Heart left ventricle (tissue), 16 donors: Measurements from ENCODE around the gene TIGD2. TPM values are rescaled to one million over a fixed set of nuclear protein-coding genes. Genes with fewer than 3 reads are reported as not detected.

Experiments used
- ATAC-seq, 4 donors: fragments of 200-7000 bp; cut with Tn5 transposase; one replicate each; pipeline ENCODE4 v1.9.1; 2020 to 2022; ENCODE audit warnings: moderate library complexity in 4 of 4, mild to moderate bottlenecking in 3 of 4, moderate number of reproducible peaks in 1 of 4
- DNase-seq, 5 donors: peaks; one replicate each; pipeline ENCODE4 v3.0.0-alpha.2; 2020
- H3K27ac ChIP-seq, 12 donors: fragments of 200-600 bp; sonication (generic) in 4 of 12; one replicate each; pipeline versions ENCODE4 v1.5.0 to v1.8.0; 2016 to 2022; ENCODE audit warnings: mild to moderate bottlenecking in 2 of 12
- H3K27me3 ChIP-seq, 9 donors: fragments of 200-600 bp; sonication (generic) in 2 of 9; one replicate each; pipeline versions ENCODE4 v1.5.1 to v1.8.0; 2016 to 2022; ENCODE audit warnings: mild to moderate bottlenecking in 3 of 9
- H3K36me3 ChIP-seq, 9 donors: fragments of 200-600 bp; sonication (generic) in 2 of 9; one replicate each; pipeline versions ENCODE4 v1.5.0 to v1.8.0; 2018 to 2022; ENCODE audit warnings: mild to moderate bottlenecking in 2 of 9
- H3K4me1 ChIP-seq, 12 donors: fragments of 200-600 bp; sonication (generic) in 4 of 12; one replicate each; pipeline versions ENCODE4 v1.5.0 to v1.8.0; 2016 to 2022; ENCODE audit warnings: mild to moderate bottlenecking in 3 of 12
- H3K4me3 ChIP-seq, 12 donors: fragments of 200-600 bp; sonication (generic) in 4 of 12; one replicate each; pipeline versions ENCODE4 v1.5.0 to v1.8.0; 2017 to 2022; ENCODE audit warnings: mild to moderate bottlenecking in 9 of 12, moderate library complexity in 4 of 12
- H3K9me3 ChIP-seq, 12 donors: fragments of 200-600 bp; sonication (generic) in 4 of 12; one replicate each; pipeline versions ENCODE4 v1.5.0 to v1.8.0; 2016 to 2022; ENCODE audit warnings: mild to moderate bottlenecking in 1 of 12
- POLR2A ChIP-seq, 2 donors: fragments of 450-650 bp; IDR thresholded peaks; one replicate each; pipeline ENCODE4 v1.6.1; 2017; ENCODE audit warnings: antibody characterized with exemption in 2 of 2, mild to moderate bottlenecking in 2 of 2, moderate library complexity in 2 of 2
- WGBS, 4 donors: extraction: QIAGEN DNeasy Blood & Tissue Kit in 2 of 4; methylation state at CpG; one replicate each; pipeline versions ENCODE4 v1.1.5 to v1.1.7; 2013 to 2018; 5-methylcytosine and 5-hydroxymethylcytosine counted together
- intact Hi-C, 10 donors: fragments of 100-400 bp; cut with DNase I; formaldehyde crosslinking; loops; one replicate each; pipeline versions ENCODE4 v1.11.1 to v1.14.2; 2022
- polyA plus RNA-seq, 2 donors: library from polyadenylated mRNA; stranded (reverse); fragments of 200-250 nt; gene quantifications; one replicate each; pipeline ENCODE4 v1.2.3, GENCODE V29; 2013
- total RNA-seq, 9 donors: library from RNA; depleted of rRNA in 2 of 9; stranded (reverse); fragments of >200 nt in 2 of 9; fragmentation: NEBNext Ultra II Directional in 3 of 9; extraction: Animal tissue kit (Norgen Biotek cat#: 25700) in 3 of 9; gene quantifications; one replicate each; pipeline versions ENCODE4 v1.1.0 to v1.2.4, GENCODE V29; 2016 to 2023
- TF ChIP-seq, protein P1 (sequence below), 12 donors: fragments of 200-600 bp; sonication (generic) in 4 of 12; IDR thresholded peaks; one replicate each; pipeline versions ENCODE4 v1.5.0 to v1.8.0; 2018 to 2022; ENCODE audit warnings: antibody characterized with exemption in 12 of 12, mild to moderate bottlenecking in 5 of 12
- donor health status: ischemic (EF 13 %, LVEDD 7.1; RV severe dilation, severe dysfunction).
- donor health status: healthy with polysubstance abuse.
- donor health status: DM: no; HTN: yes; CAD: no.
- donor health status: DM: no; HTN: no; CAD: no.
- donor health status: ischemic (EF 25% LVEDD 6.9; RV normal size, moderate dysfunction).
- donor health status: ischemic (EF 25% LVEDD 5.7; RV mildly dilated, moderate dysfunction).
- donor health status: healthy.
- donor health status: DM: yes; HTN: yes; CAD: no.
- donor health status: ischemic (EF 35%, LVEDD 5.7; RV mildly dilated, moderate dysfunction).
- donor health status: nonischemic (EF 11% LVEDD 7.7; RV severe dilation, severe dysfunction).
- donor health status: DM: yes; HTN: yes; CAD: no.
- donor health status: PGD.
- donor health status: ischemic (EF 29% LVEDD 5.4; RV normal size, mild dysfunction).
- donor health status: nonischemic (EF 23%, LVEDD 6.1; RV moderate dilation, normal function).

Gene TIGD2
- total and polyA plus RNA-seq, 11 donors: 1.1 to 3.9 (median 2.1) TPM

DNA sequence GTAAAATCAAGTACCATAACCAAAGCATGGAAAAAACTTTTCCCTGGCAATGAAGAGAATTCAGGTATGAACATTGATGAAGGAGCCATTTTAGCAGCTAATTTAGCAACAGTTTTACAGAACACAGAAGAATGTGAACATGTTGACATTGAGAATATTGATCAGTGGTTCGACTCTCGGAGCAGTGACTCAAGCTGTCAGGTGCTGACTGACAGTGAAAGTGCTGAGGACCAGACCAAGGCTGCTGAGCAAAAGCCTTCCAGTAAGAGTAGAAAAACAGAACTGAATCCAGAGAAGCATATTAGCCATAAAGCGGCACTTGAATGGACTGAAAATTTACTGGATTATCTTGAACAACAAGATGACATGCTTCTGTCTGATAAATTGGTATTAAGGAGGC lies 2.8 kb downstream of the TIGD2 start:
- peaks cover 0 to 16% (median 0%) of the 10 kb centered on the region in 12 donors for H3K9me3 ChIP-seq
- WGBS, 4 donors: 94 to 98% (median 97%) methylated on average over 3 of the region's 3 CpGs
- DNase-seq (no peak), ATAC-seq (no peak)
- peaks cover 0 to 23% (median 11%) of the 10 kb centered on the region in 12 donors for H3K4me1 ChIP-seq
- TF ChIP-seq POLR2A (IDR thresholded peaks at IDR 0.05): no peak
- TF ChIP-seq, protein P1, sequence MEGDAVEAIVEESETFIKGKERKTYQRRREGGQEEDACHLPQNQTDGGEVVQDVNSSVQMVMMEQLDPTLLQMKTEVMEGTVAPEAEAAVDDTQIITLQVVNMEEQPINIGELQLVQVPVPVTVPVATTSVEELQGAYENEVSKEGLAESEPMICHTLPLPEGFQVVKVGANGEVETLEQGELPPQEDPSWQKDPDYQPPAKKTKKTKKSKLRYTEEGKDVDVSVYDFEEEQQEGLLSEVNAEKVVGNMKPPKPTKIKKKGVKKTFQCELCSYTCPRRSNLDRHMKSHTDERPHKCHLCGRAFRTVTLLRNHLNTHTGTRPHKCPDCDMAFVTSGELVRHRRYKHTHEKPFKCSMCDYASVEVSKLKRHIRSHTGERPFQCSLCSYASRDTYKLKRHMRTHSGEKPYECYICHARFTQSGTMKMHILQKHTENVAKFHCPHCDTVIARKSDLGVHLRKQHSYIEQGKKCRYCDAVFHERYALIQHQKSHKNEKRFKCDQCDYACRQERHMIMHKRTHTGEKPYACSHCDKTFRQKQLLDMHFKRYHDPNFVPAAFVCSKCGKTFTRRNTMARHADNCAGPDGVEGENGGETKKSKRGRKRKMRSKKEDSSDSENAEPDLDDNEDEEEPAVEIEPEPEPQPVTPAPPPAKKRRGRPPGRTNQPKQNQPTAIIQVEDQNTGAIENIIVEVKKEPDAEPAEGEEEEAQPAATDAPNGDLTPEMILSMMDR (IDR thresholded peaks at IDR 0.05): no peak
- intact Hi-C loops: loop anchor here in 4 of 10 donors (5.0 to 10.0 kb wide), 4 partner anchors 57 to 519 kb away; partner anchors contain the start of genes FAM13A (in 1 of the 4) and HERC3 (in 1 of the 4)
- H3K27ac ChIP-seq: no peak overlapping the region
- H3K36me3 ChIP-seq: no peaks in the 10 kb centered on the region
- H3K4me3 ChIP-seq: no peak overlapping the region
- H3K27me3 ChIP-seq: peaks cover 0 to 13% (median 0%) of the 10 kb centered on the region in 9 donors

DNA sequence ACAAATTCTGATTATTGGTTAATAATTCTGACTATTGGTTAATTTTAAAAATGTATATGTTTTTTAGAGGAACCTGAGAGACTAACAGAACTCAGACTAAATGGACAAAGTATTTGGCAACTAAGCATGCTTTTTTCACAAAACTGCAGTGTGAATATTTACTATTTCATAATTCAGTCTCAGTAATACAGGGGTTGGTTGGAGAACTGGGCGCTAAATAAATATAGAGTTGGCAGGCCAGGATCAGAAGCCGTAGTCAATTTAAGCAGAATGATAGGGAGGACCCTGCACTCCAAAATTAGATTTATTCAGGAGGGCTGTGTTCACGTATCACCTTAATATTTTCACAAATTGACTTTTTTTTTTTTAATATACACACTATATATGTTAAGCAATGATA lies 5.8 kb downstream of the TIGD2 start:
- Histone ChIP-seq H3K4me3 (no peak overlapping the region), H3K36me3 (no peaks in the 10 kb centered on the region), H3K4me1 (peaks cover 0 to 6% (median 3%) of the 10 kb centered on the region in 12 donors), H3K9me3 (peaks cover 0 to 16% (median 0%) of the 10 kb centered on the region in 12 donors), H3K27ac (no peak overlapping the region), H3K27me3 (no peaks in the 10 kb centered on the region)
- no peak for ATAC-seq
- intact Hi-C loops: loop anchor here in 1 of 10 donors (10.0 kb wide), 1 partner anchor 522 kb away; the partner anchor contains the start of gene HERC3
- DNase-seq: no peak
- WGBS, 4 donors: 65 to 98% (median 94%) methylated on average over 3 of the region's 3 CpGs
- TF ChIP-seq, protein P1 (IDR thresholded peaks at IDR 0.05): no peak

DNA sequence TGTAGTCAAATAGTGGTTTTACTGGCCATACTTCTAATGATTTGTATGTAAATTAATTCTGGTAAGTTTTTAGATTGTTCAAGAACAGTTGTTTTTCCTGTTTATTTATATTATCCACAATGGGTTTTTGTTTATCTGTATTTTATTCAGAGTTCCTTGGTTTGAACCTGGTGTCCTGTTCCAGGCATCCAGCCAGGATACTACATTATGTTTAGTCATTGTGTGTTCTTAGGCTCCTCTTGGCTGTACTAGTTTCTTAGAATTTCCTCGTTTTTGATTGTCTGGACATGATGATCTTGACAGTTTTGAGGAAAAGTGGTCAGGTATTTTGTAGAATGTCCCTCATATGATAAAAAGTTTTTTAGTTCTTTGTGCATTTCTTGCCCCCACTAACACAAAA lies 7.8 kb downstream of the TIGD2 start:
- no peaks in the 10 kb centered on the region for H3K4me1 ChIP-seq
- no peaks in the 10 kb centered on the region for H3K27me3 ChIP-seq
- H3K36me3 ChIP-seq: no peaks in the 10 kb centered on the region
- ATAC-seq: no peak
- peaks cover 0 to 2% (median 0%) of the 10 kb centered on the region in 12 donors for H3K9me3 ChIP-seq
- 59 to 74% (median 67%) methylated on average over 1 of the region's 1 CpG for WGBS, 4 donors
- DNase-seq: no peak
- intact Hi-C loops: loop anchor here in 1 of 10 donors (10.0 kb wide), 1 partner anchor 524 kb away; the partner anchor contains the start of gene HERC3
- H3K27ac ChIP-seq: no peak overlapping the region
- no peak overlapping the region for H3K4me3 ChIP-seq
- TF ChIP-seq, protein P1 (IDR thresholded peaks at IDR 0.05): no peak
- TF ChIP-seq POLR2A (IDR thresholded peaks at IDR 0.05): no peak

DNA sequence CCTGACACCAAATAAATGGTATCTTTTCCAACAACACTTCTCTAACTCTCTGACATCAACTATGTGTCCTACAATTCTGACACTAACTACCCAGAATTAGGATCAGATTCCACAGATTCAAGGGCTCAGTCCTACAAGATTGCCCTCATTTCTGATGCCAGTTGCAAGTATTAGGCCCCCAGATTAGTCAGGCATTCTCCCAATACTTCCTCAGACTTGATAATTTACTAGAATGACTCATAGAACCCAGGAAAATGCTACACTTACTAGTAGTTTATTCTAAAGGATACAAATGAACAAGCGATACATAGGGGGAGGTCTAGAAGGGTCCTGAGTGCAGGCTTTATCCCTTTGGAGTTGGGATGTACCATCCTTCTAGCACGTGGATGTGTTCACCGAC lies 8.5 kb downstream of the TIGD2 start:
- 94 to 99% (median 97%) methylated on average over 3 of the region's 3 CpGs for WGBS, 4 donors

More for the DNA sequence above, 8.5 kb downstream of the TIGD2 start:
- DNase-seq (no peak), ATAC-seq (no peak)
- intact Hi-C loops: loop anchor here in 1 of 10 donors (10.0 kb wide), 1 partner anchor 525 kb away; the partner anchor contains the start of gene HERC3
- Histone ChIP-seq H3K4me3 (no peak overlapping the region), H3K9me3 (no peaks in the 10 kb centered on the region), H3K4me1 (no peaks in the 10 kb centered on the region), H3K27me3 (no peaks in the 10 kb centered on the region), H3K27ac (no peak overlapping the region), H3K36me3 (no peaks in the 10 kb centered on the region)
- TF ChIP-seq, protein P1 (IDR thresholded peaks at IDR 0.05): no peak
- no peak for TF ChIP-seq POLR2A (IDR thresholded peaks at IDR 0.05)
